Activated T-cell treated with anti-CD3 and anti-CD28 coated beads, Interleukin-2, amount 50 U/mL, for 24 hours (primary cell): ENCODE results near the gene TSPAN18.

ENCODE experiments used
- DNase-seq: peaks from one replicate; pipeline ENCODE4 v3.0.0-alpha.2; 2020
- H3K27ac Mint-ChIP-seq: 2 replicates; pipeline ENCODE4 v1.8.0; 2020; ENCODE audit warnings: mild to moderate bottlenecking, mixed read lengths
- H3K27me3 Mint-ChIP-seq: 2 replicates; pipeline ENCODE4 v1.8.0; 2020; ENCODE audit warnings: mixed read lengths
- H3K36me3 Mint-ChIP-seq: 2 replicates; pipeline ENCODE4 v1.8.0; 2020; ENCODE audit warnings: low read depth, mixed read lengths
- H3K4me1 Mint-ChIP-seq: 2 replicates; pipeline ENCODE4 v1.8.0; 2020; ENCODE audit warnings: low read depth, mixed read lengths
- H3K4me3 Mint-ChIP-seq: 2 replicates; pipeline ENCODE4 v1.8.0; 2020; ENCODE audit warnings: mild to moderate bottlenecking, moderate library complexity, mixed read lengths
- H3K9me3 Mint-ChIP-seq: 2 replicates; pipeline ENCODE4 v1.8.0; 2020; ENCODE audit warnings: mixed read lengths

The TSPAN18 gene

GRCh38 chr11:44928816-44929215, 202.1 kb downstream of the TSPAN18 start:
- H3K36me3 Mint-ChIP-seq, result no peaks in the 10 kb centered on the region
- no peaks in the 10 kb centered on the region for H3K27me3 Mint-ChIP-seq
- no peak overlapping the region for H3K27ac Mint-ChIP-seq
- H3K9me3 Mint-ChIP-seq, result no peaks in the 10 kb centered on the region
- DNase-seq, result no peak
- no peaks in the 10 kb centered on the region for H3K4me1 Mint-ChIP-seq
- H3K4me3 Mint-ChIP-seq, result no peak overlapping the region

GRCh38 chr11:44930588-44931302, 204.0 kb downstream of the TSPAN18 start:
- Mint-ChIP-seq H3K9me3 (no peaks in the 10 kb centered on the region), H3K4me3 (no peak overlapping the region), H3K27me3 (no peaks in the 10 kb centered on the region), H3K27ac (peak overlapping the region; percentile 48), H3K36me3 (no peaks in the 10 kb centered on the region), H3K4me1 (no peaks in the 10 kb centered on the region)
- DNase-seq, result no peak

- H3K9me3 Mint-ChIP-seq, result no peaks in the 10 kb centered on the region
- no peaks in the 10 kb centered on the region for H3K27me3 Mint-ChIP-seq
- no peak overlapping the region for H3K27ac Mint-ChIP-seq
- no peaks in the 10 kb centered on the region for H3K36me3 Mint-ChIP-seq
- no peak for DNase-seq
- H3K4me1 Mint-ChIP-seq, result no peaks in the 10 kb centered on the region
- no peak overlapping the region for H3K4me3 Mint-ChIP-seq
Measured at GRCh38 chr11:44931466-44931865, 204.7 kb downstream of the TSPAN18 start.

GRCh38 chr11:44934110-44934509, 207.3 kb downstream of the TSPAN18 start:
- no peak overlapping the region for H3K27ac Mint-ChIP-seq

GRCh38 chr11:44934735-44935250, 208.0 kb downstream of the TSPAN18 start:
- Mint-ChIP-seq H3K9me3 (no peaks in the 10 kb centered on the region), H3K4me3 (no peak overlapping the region), H3K4me1 (no peaks in the 10 kb centered on the region), H3K27me3 (no peaks in the 10 kb centered on the region), H3K36me3 (no peaks in the 10 kb centered on the region), H3K27ac (no peak overlapping the region)
- DNase-seq, result no peak

More at GRCh38 chr11:44934110-44934509, 207.3 kb downstream of the TSPAN18 start:
- no peak overlapping the region for H3K4me3 Mint-ChIP-seq
- no peaks in the 10 kb centered on the region for H3K9me3 Mint-ChIP-seq
- no peak for DNase-seq
- H3K36me3 Mint-ChIP-seq, result no peaks in the 10 kb centered on the region
- no peaks in the 10 kb centered on the region for H3K27me3 Mint-ChIP-seq
- no peaks in the 10 kb centered on the region for H3K4me1 Mint-ChIP-seq

- peak; percentile 91 for DNase-seq
- Mint-ChIP-seq H3K4me3 (no peak overlapping the region), H3K4me1 (no peaks in the 10 kb centered on the region), H3K9me3 (no peaks in the 10 kb centered on the region), H3K27me3 (no peaks in the 10 kb centered on the region), H3K27ac (no peak overlapping the region), H3K36me3 (no peaks in the 10 kb centered on the region)
Measured at GRCh38 chr11:44936525-44936924, 209.8 kb downstream of the TSPAN18 start.

GRCh38 chr11:44936951-44937543, 210.3 kb downstream of the TSPAN18 start:
- no peak overlapping the region for H3K4me3 Mint-ChIP-seq
- H3K27me3 Mint-ChIP-seq, result no peaks in the 10 kb centered on the region
- H3K4me1 Mint-ChIP-seq, result peaks cover 1% of the 10 kb centered on the region
- no peak for DNase-seq
- no peaks in the 10 kb centered on the region for H3K9me3 Mint-ChIP-seq
- H3K27ac Mint-ChIP-seq, result no peak overlapping the region
- no peaks in the 10 kb centered on the region for H3K36me3 Mint-ChIP-seq

- H3K36me3 Mint-ChIP-seq, result no peaks in the 10 kb centered on the region
- no peak for DNase-seq
- peaks cover 12% of the 10 kb centered on the region for H3K4me1 Mint-ChIP-seq
- H3K4me3 Mint-ChIP-seq, result no peak overlapping the region
- H3K27ac Mint-ChIP-seq, result no peak overlapping the region
- H3K27me3 Mint-ChIP-seq, result no peaks in the 10 kb centered on the region
- H3K9me3 Mint-ChIP-seq, result no peaks in the 10 kb centered on the region
Measured at GRCh38 chr11:44938066-44938691, 211.4 kb downstream of the TSPAN18 start.

GRCh38 chr11:44939673-44940395, 213.1 kb downstream of the TSPAN18 start:
- DNase-seq, result no peak
- no peak overlapping the region for H3K27ac Mint-ChIP-seq
- H3K4me3 Mint-ChIP-seq, result no peak overlapping the region
- no peaks in the 10 kb centered on the region for H3K9me3 Mint-ChIP-seq
- H3K27me3 Mint-ChIP-seq, result no peaks in the 10 kb centered on the region
- H3K4me1 Mint-ChIP-seq, result peaks cover 24% of the 10 kb centered on the region
- no peaks in the 10 kb centered on the region for H3K36me3 Mint-ChIP-seq

- H3K27ac Mint-ChIP-seq, result no peak overlapping the region
- no peaks in the 10 kb centered on the region for H3K36me3 Mint-ChIP-seq
Measured at GRCh38 chr11:44940404-44940803, 213.6 kb downstream of the TSPAN18 start.

GRCh38 chr11:44940835-44941234, 214.1 kb downstream of the TSPAN18 start:
- H3K4me3 Mint-ChIP-seq, result no peak overlapping the region
- H3K36me3 Mint-ChIP-seq, result no peaks in the 10 kb centered on the region
- no peaks in the 10 kb centered on the region for H3K9me3 Mint-ChIP-seq
- H3K4me1 Mint-ChIP-seq, result peaks cover 24% of the 10 kb centered on the region
- H3K27ac Mint-ChIP-seq, result no peak overlapping the region
- DNase-seq, result no peak
- no peaks in the 10 kb centered on the region for H3K27me3 Mint-ChIP-seq

More at GRCh38 chr11:44940404-44940803, 213.6 kb downstream of the TSPAN18 start:
- H3K27me3 Mint-ChIP-seq, result no peaks in the 10 kb centered on the region
- H3K4me1 Mint-ChIP-seq, result peaks cover 24% of the 10 kb centered on the region
- no peak for DNase-seq
- no peaks in the 10 kb centered on the region for H3K9me3 Mint-ChIP-seq
- no peak overlapping the region for H3K4me3 Mint-ChIP-seq

GRCh38 chr11:44941259-44942021, 214.7 kb downstream of the TSPAN18 start:
- no peaks in the 10 kb centered on the region for H3K27me3 Mint-ChIP-seq

GRCh38 chr11:44942029-44942955, 215.5 kb downstream of the TSPAN18 start:
- Mint-ChIP-seq H3K4me3 (no peak overlapping the region), H3K36me3 (no peaks in the 10 kb centered on the region), H3K9me3 (no peaks in the 10 kb centered on the region), H3K4me1 (peaks cover 24% of the 10 kb centered on the region), H3K27me3 (no peaks in the 10 kb centered on the region), H3K27ac (peak overlapping the region; percentile 63)
- DNase-seq, result no peak

More at GRCh38 chr11:44941259-44942021, 214.7 kb downstream of the TSPAN18 start:
- Mint-ChIP-seq H3K4me1 (peaks cover 24% of the 10 kb centered on the region), H3K9me3 (no peaks in the 10 kb centered on the region), H3K27ac (no peak overlapping the region), H3K36me3 (no peaks in the 10 kb centered on the region), H3K4me3 (no peak overlapping the region)
- no peak for DNase-seq
